ENCODE results near the gene DCANP1. TPM values are rescaled to one million over a fixed set of nuclear protein-coding genes. Genes with fewer than 3 reads are reported as not detected.
A peak's percentile ranks its signal among the peaks of the same experiment; 100 is the strongest.

DCANP1 gene
- total and polyA plus RNA-seq, 4 experiments from 2014 or later = not detected

DNA sequence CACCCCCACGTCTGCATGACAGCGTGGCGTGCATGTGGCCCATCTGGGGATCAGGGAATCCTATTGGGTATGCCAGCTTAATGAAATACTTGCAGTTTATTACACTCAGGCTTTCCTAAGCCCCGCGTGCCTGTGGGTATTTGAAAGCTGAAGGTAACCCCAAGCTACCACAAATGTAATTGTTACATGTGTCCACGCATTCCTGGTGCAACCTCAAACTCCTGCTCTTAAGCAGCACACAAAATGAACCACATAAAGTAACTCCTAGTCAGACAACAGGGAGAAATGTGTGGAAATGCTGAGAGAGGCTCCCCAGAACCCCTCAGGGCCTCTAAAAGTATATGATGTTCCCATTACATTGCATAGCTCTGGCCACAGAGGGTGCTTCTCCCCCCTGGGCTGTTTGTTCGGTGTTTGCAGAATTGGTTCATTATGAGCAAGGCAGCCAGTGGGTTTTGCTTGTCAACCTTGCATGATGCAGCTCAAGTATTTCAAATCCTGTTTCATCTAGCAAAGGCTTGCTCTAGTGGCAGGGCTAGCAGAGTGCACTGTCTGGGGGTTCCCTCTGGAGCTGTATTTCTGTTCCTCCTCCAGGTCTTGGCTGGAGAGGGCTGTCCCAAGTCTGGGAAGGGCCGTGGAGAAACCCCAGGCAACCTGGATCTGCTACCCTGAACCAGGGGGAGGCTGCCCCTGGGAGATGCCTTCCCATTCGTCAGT lies 1.8 kb upstream of the DCANP1 start:
- intact Hi-C loops (cut with micrococcal nuclease) = no loop called here
- Mint-ChIP-seq H3K27ac (no peak overlapping the region), H3K36me3 (no peaks in the 10 kb centered on the region), H3K9me3 (no peaks in the 10 kb centered on the region), H3K27me3 (peaks cover 10 to 14% of the 10 kb centered on the region in 2 donors), H3K4me1 (no peaks in the 10 kb centered on the region), H3K4me3 (no peak overlapping the region)
- H3K36me3 ChIP-seq (ENCODE audit: insufficient read depth, low read length) = no peaks in the 10 kb centered on the region
- CTCF ChIA-PET (ENCODE audit: partially characterized antibody) = interaction anchor here (1.4 to 2.0 kb wide), 2 partner anchors 9 to 12 kb away, joined by 4 to 6 read pairs; no protein-coding TSS in a partner anchor
- no peak overlapping the region for H3K4me3 ChIP-seq (ENCODE audit: low read length in 2 of 2)
- H3K27ac ChIP-seq (ENCODE audit: low read depth, low read length) = no peak overlapping the region
- no peaks in the 10 kb centered on the region for H3K9me3 ChIP-seq (ENCODE audit: control insufficient read depth in 1 of 2, low read length in 2 of 2)
- no peaks in the 10 kb centered on the region for H3K27me3 ChIP-seq (ENCODE audit: insufficient read depth, low read length)
- DNase-seq = no peak
- no peaks in the 10 kb centered on the region for H3K4me1 ChIP-seq (ENCODE audit: insufficient read depth, low read length)
- POLR2A ChIA-PET (ENCODE audit: partially characterized antibody) = no interaction called here

DNA sequence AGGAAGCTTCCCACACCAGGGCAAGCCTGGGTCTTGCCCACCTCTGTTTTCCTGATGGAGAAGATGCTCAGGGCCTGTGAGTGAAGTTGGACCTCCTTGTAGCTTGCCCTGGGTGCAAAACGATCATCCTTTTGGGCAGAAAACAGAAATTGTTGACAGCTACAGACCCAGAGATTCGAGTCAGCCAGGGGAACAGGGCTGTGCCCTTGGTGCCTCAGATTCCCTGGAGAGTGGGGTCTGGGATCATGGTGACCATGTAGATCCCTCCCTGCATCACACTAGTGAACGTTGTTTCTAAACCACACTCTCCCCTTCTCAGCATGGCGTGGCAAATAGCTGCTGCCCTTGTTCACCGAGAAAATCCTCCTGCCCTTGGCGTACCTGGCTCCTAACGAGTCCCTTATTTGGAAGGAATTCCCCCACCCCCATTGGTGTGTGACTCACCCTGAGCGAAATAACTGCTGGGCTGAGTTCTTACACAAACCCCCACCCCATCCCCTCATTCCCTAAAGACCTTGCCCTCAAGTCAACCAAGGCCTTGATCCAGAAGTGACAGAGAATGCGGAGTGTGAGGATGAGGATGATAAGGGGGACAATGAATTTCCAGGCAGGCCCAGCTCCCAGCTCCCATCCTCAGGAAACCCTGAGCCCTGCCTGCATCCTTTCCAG lies 1.1 kb upstream of the DCANP1 start:
- Histone ChIP-seq H3K27me3 (ENCODE audit: insufficient read depth, low read length) (no peaks in the 10 kb centered on the region), H3K4me1 (ENCODE audit: insufficient read depth, low read length) (no peaks in the 10 kb centered on the region), H3K9me3 (ENCODE audit: control insufficient read depth in 1 of 2, low read length in 2 of 2) (no peaks in the 10 kb centered on the region), H3K27ac (ENCODE audit: low read depth, low read length) (no peak overlapping the region), H3K36me3 (ENCODE audit: insufficient read depth, low read length) (no peaks in the 10 kb centered on the region), H3K4me3 (ENCODE audit: low read length in 2 of 2) (no peak overlapping the region)
- Mint-ChIP-seq H3K36me3 (no peaks in the 10 kb centered on the region), H3K27ac (no peak overlapping the region), H3K4me3 (no peak overlapping the region), H3K4me1 (no peaks in the 10 kb centered on the region), H3K27me3 (peaks cover 9 to 13% of the 10 kb centered on the region in 2 donors), H3K9me3 (no peaks in the 10 kb centered on the region)
- intact Hi-C loops (cut with micrococcal nuclease) = no loop called here
- no peak for DNase-seq
- ChIA-PET CTCF (ENCODE audit: partially characterized antibody) (interaction anchor here (2.1 to 4.8 kb wide), 2 partner anchors 7 to 10 kb away, joined by 4 to 27 read pairs; no protein-coding TSS in a partner anchor), POLR2A (ENCODE audit: partially characterized antibody) (no interaction called here)

DNA sequence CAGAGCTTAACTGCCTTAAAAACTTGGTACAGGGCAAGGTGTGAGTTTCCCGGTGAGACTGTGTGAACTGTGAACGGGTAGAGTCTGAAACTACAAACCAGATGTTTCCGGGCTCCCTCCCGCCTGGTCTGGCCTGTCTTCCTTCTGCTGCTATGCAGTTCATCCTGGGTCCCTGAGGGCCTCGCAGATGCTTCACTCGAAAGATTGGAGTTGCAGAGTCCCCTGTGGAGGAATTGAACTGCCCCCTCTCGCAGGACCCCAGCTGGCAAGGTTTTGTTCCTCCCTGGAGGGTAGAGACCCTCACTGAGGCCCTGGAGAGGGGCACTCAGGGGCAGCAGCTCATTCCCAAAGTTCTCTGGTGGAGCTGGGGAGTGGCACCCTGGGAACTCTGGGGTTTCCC lies 533 bp downstream of the DCANP1 start:
- ChIA-PET CTCF (ENCODE audit: partially characterized antibody) (interaction anchor here (1.1 to 4.8 kb wide), 4 partner anchors 8 to 21 kb away, joined by 3 to 27 read pairs (median 4); no protein-coding TSS in a partner anchor), POLR2A (ENCODE audit: partially characterized antibody) (no interaction called here)
- peaks cover 7 to 8% of the 10 kb centered on the region in 2 donors for H3K27me3 Mint-ChIP-seq
- no peaks in the 10 kb centered on the region for H3K9me3 Mint-ChIP-seq
- intact Hi-C loops (cut with micrococcal nuclease) = no loop called here
- no peak overlapping the region for H3K4me3 Mint-ChIP-seq
- Histone ChIP-seq H3K4me3 (ENCODE audit: low read length in 2 of 2) (no peak overlapping the region), H3K9me3 (ENCODE audit: control insufficient read depth in 1 of 2, low read length in 2 of 2) (no peaks in the 10 kb centered on the region), H3K27ac (ENCODE audit: low read depth, low read length) (no peak overlapping the region), H3K27me3 (ENCODE audit: insufficient read depth, low read length) (no peaks in the 10 kb centered on the region), H3K36me3 (ENCODE audit: insufficient read depth, low read length) (no peaks in the 10 kb centered on the region), H3K4me1 (ENCODE audit: insufficient read depth, low read length) (no peaks in the 10 kb centered on the region)
- no peaks in the 10 kb centered on the region for H3K4me1 Mint-ChIP-seq
- H3K36me3 Mint-ChIP-seq = no peaks in the 10 kb centered on the region
- DNase-seq = no peak
- no peak overlapping the region for H3K27ac Mint-ChIP-seq

DNA sequence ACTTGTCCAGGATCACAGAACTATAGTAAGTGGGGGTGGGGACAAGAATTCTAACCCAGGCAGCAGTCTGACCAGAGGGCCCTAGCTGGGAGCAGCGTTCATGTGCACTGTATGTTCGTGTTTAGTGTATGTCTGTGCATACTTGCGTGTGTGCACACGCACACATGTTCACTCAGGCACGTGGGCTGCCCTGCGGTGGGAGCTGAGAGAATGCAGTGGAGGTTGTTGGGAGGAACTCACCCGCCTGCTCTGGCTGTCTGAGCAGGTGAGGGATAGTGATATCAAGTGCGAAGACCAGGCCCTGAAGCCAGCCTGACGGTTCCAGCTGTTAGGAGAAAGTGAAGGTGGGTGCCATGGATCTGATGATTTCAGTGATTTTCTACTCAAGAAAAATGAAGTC lies 942 bp downstream of the DCANP1 start:
- H3K4me3 ChIP-seq (ENCODE audit: low read length in 2 of 2) = no peak overlapping the region
- CTCF ChIA-PET (ENCODE audit: partially characterized antibody) = interaction anchor here (1.1 to 4.8 kb wide), 4 partner anchors 9 to 20 kb away, joined by 3 to 27 read pairs (median 4); no protein-coding TSS in a partner anchor
- H3K36me3 ChIP-seq (ENCODE audit: insufficient read depth, low read length) = no peaks in the 10 kb centered on the region
- POLR2A ChIA-PET (ENCODE audit: partially characterized antibody) = no interaction called here
- Mint-ChIP-seq H3K27ac (peak overlapping the region in 1 of 7 donors; percentile 22), H3K9me3 (no peaks in the 10 kb centered on the region), H3K27me3 (peaks cover 7 to 9% of the 10 kb centered on the region in 2 donors), H3K4me1 (no peaks in the 10 kb centered on the region), H3K4me3 (no peak overlapping the region), H3K36me3 (no peaks in the 10 kb centered on the region)
- H3K4me1 ChIP-seq (ENCODE audit: insufficient read depth, low read length) = no peaks in the 10 kb centered on the region
- no peaks in the 10 kb centered on the region for H3K27me3 ChIP-seq (ENCODE audit: insufficient read depth, low read length)
- no peak overlapping the region for H3K27ac ChIP-seq (ENCODE audit: low read depth, low read length)
- intact Hi-C loops (cut with micrococcal nuclease) = no loop called here
- no peaks in the 10 kb centered on the region for H3K9me3 ChIP-seq (ENCODE audit: control insufficient read depth in 1 of 2, low read length in 2 of 2)
- DNase-seq = no peak

DNA sequence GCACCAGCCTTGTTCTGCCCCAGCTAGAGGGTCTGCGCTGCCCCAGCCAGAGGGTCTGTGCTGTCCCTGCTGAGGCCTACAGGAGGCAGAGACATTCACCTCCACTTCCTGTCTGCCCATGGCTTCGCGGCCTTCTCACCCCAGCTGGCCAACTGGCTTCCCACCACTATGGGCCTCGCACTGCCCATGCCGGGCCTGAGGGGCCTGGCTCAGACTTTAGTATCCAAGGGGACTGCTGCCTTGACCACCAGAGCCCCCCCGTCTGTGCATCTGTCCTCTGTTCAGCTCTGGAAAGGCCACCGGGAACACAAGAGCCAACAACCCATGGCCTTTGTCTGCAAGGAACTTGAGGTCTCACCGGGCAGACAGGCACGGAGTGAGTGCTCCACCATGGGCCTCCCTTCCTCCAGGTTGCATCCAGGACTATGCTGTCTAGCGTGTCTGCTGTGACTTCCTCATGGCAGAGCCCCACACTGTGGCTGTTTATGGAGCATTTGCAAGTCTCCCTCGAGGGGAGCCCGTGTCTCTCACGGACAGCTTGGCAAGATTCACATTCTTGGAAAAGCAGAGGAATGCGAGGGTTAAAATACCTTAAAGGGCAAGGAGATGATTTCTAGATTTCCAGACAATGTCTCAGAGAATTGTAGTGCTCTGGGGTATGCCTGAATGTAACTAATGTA lies 1.7 kb downstream of the DCANP1 start:
- POLR2A ChIA-PET (ENCODE audit: partially characterized antibody) = no interaction called here
- CTCF ChIA-PET (ENCODE audit: partially characterized antibody) = interaction anchor here (1.6 to 4.8 kb wide), 2 partner anchors 12 to 20 kb away, joined by 5 to 27 read pairs; no protein-coding TSS in a partner anchor
- intact Hi-C loops (cut with micrococcal nuclease) = no loop called here

DNA sequence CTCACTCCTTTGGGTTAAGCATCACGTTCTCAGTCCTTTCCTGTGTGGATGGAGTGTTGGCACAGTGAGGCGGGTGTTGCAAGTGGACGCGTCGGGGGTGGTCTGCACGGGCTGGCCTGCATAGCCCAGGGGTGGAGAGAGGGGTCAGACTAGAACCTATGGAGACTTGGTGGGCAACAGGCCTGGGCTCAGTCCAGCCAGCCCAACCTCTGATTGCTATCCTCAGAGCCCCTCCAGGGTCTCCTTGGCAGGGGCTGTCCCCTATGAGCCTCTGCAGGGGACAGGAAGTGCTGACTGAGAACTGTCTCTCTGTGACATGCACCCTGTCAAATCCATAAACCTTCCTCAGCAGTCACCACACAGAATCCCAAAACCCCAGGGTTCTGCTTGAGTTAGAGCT lies 2.3 kb downstream of the DCANP1 start:
- Histone ChIP-seq H3K9me3 (ENCODE audit: control insufficient read depth in 1 of 2, low read length in 2 of 2) (no peaks in the 10 kb centered on the region), H3K27me3 (ENCODE audit: insufficient read depth, low read length) (no peaks in the 10 kb centered on the region), H3K36me3 (ENCODE audit: insufficient read depth, low read length) (no peaks in the 10 kb centered on the region), H3K4me1 (ENCODE audit: insufficient read depth, low read length) (no peaks in the 10 kb centered on the region), H3K27ac (ENCODE audit: low read depth, low read length) (no peak overlapping the region), H3K4me3 (ENCODE audit: low read length in 2 of 2) (no peak overlapping the region)
- DNase-seq = no peak
- CTCF ChIA-PET (ENCODE audit: partially characterized antibody) = interaction anchor here (4.8 kb wide), 1 partner anchor 13 kb away, joined by 27 read pairs; no protein-coding TSS in a partner anchor
- H3K27ac Mint-ChIP-seq = no peak overlapping the region
- H3K27me3 Mint-ChIP-seq = peaks cover 3 to 7% of the 10 kb centered on the region in 2 donors
- intact Hi-C loops (cut with micrococcal nuclease) = no loop called here
- H3K9me3 Mint-ChIP-seq = no peaks in the 10 kb centered on the region
- POLR2A ChIA-PET (ENCODE audit: partially characterized antibody) = no interaction called here
- H3K36me3 Mint-ChIP-seq = no peaks in the 10 kb centered on the region
- H3K4me3 Mint-ChIP-seq = no peak overlapping the region
- H3K4me1 Mint-ChIP-seq = no peaks in the 10 kb centered on the region

More for the DNA sequence above, 1.7 kb downstream of the DCANP1 start:
- no peaks in the 10 kb centered on the region for H3K27me3 ChIP-seq (ENCODE audit: insufficient read depth, low read length)
- no peaks in the 10 kb centered on the region for H3K9me3 Mint-ChIP-seq
- H3K36me3 ChIP-seq (ENCODE audit: insufficient read depth, low read length) = no peaks in the 10 kb centered on the region
- no peak for DNase-seq
- no peak overlapping the region for H3K27ac ChIP-seq (ENCODE audit: low read depth, low read length)
- no peak overlapping the region for H3K27ac Mint-ChIP-seq
- H3K4me3 ChIP-seq (ENCODE audit: low read length in 2 of 2) = no peak overlapping the region
- no peaks in the 10 kb centered on the region for H3K36me3 Mint-ChIP-seq
- peaks cover 3 to 10% of the 10 kb centered on the region in 2 donors for H3K27me3 Mint-ChIP-seq
- H3K4me1 ChIP-seq (ENCODE audit: insufficient read depth, low read length) = no peaks in the 10 kb centered on the region
- H3K4me3 Mint-ChIP-seq = no peak overlapping the region
- no peaks in the 10 kb centered on the region for H3K9me3 ChIP-seq (ENCODE audit: control insufficient read depth in 1 of 2, low read length in 2 of 2)
- H3K4me1 Mint-ChIP-seq = no peaks in the 10 kb centered on the region

DNA sequence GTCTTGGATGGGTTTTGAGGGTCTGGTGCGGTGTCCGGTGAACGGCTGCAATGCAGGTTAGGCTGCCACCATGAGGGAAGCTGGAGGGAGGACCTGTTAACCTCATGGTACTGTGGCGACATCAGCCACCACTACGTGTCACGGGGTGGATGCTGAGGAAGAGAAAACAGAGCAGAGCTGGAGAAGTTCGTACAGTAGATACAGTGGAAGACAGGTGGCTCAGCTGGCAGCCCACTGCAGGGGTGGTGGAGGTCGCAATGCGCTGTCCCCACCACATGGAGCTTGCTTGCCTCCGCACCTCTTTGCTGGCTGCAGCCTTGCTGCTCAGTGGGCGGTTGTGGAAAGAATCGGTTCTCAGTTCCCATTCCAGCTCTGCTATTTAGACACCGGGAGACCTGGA lies 2.8 kb downstream of the DCANP1 start:
- peaks cover 3 to 7% of the 10 kb centered on the region in 2 donors for H3K27me3 Mint-ChIP-seq
- DNase-seq = no peak
- H3K4me3 Mint-ChIP-seq = no peak overlapping the region
- ChIA-PET POLR2A (ENCODE audit: partially characterized antibody) (no interaction called here), CTCF (ENCODE audit: partially characterized antibody) (interaction anchor here (4.8 kb wide), 1 partner anchor 13 kb away, joined by 27 read pairs; no protein-coding TSS in a partner anchor)
- Histone ChIP-seq H3K4me1 (ENCODE audit: insufficient read depth, low read length) (no peaks in the 10 kb centered on the region), H3K27me3 (ENCODE audit: insufficient read depth, low read length) (no peaks in the 10 kb centered on the region), H3K9me3 (ENCODE audit: control insufficient read depth in 1 of 2, low read length in 2 of 2) (no peaks in the 10 kb centered on the region), H3K36me3 (ENCODE audit: insufficient read depth, low read length) (no peaks in the 10 kb centered on the region), H3K4me3 (ENCODE audit: low read length in 2 of 2) (no peak overlapping the region), H3K27ac (ENCODE audit: low read depth, low read length) (no peak overlapping the region)
- H3K4me1 Mint-ChIP-seq = no peaks in the 10 kb centered on the region
- intact Hi-C loops (cut with micrococcal nuclease) = no loop called here
- H3K27ac Mint-ChIP-seq = no peak overlapping the region
- H3K36me3 Mint-ChIP-seq = no peaks in the 10 kb centered on the region
- no peaks in the 10 kb centered on the region for H3K9me3 Mint-ChIP-seq
